SK-N-SH (cell line): ENCODE data around the gene NBEA. TPM values are rescaled to one million over a fixed set of nuclear protein-coding genes. Genes with fewer than 3 reads are reported as not detected.

Experiments used
- CTCF ChIA-PET: fragments of 300-600, 350-600 bp; formaldehyde crosslinking; extraction: SDS; loops from one replicate; lab custom pipeline; 2021; lab: Yijun Ruan, JAX
- POLR2A ChIA-PET: fragments of 350-600 bp; sonication (Branson Sonifier 250); formaldehyde crosslinking; extraction: SDS; loops from one replicate; lab custom pipeline; 2020; ENCODE audit warnings: antibody characterized with exemption, inconsistent platforms; lab: Yijun Ruan, JAX
- DNase-seq: peaks from one replicate; pipeline ENCODE4 v3.0.0; 2012
- H2AFZ ChIP-seq: fragments of 200-600 bp; sonication (generic); 2 replicates; pipeline ENCODE4 v1.8.1; 2016; ENCODE audit warnings: antibody characterized with exemption, mild to moderate bottlenecking, low read depth
- H3F3A ChIP-seq: fragments of 200-600 bp; sonication (generic); replicated peaks from 2 replicates; pipeline ENCODE3; 2016; ENCODE audit warnings: antibody characterized with exemption, mild to moderate bottlenecking; ENCODE audit not compliant: insufficient read depth
- H3K27ac ChIP-seq, 2 experiments: fragments of 200-500 bp in 1 of 2; fragments of 200-600 bp in 1 of 2; sonication (Bioruptor generic) in 1 of 2; sonication (generic), shearing (Covaris generic) in 1 of 2; 2 replicates each; pipeline versions ENCODE4 v1.5.1 to v1.6.1; 2014 to 2016; ENCODE audit warnings: low read depth in 2 of 2, inconsistent platforms in 1 of 2, low read length in 1 of 2, mild to moderate bottlenecking in 1 of 2, mixed read lengths in 1 of 2
- H3K27me3 ChIP-seq: fragments of 200-600 bp; sonication (generic), shearing (Covaris generic); 2 replicates; pipeline ENCODE4 v1.6.1; 2016; ENCODE audit warnings: mixed run types; ENCODE audit not compliant: insufficient read depth
- H3K36me3 ChIP-seq, 2 experiments: fragments of 200-500 bp in 1 of 2; fragments of 200-600 bp in 1 of 2; sonication (Bioruptor generic) in 1 of 2; sonication (generic) in 1 of 2; replicated peaks in 1 of 2; 2 replicates each; pipeline versions ENCODE3 to v1.5.1; 2014 to 2016; ENCODE audit warnings: low read length in 1 of 2, mild to moderate bottlenecking in 1 of 2; ENCODE audit not compliant: insufficient read depth in 2 of 2, control insufficient read depth in 1 of 2
- H3K4me1 ChIP-seq, 2 experiments: fragments of 200-500 bp in 1 of 2; fragments of 200-600 bp in 1 of 2; sonication (Bioruptor generic) in 1 of 2; sonication (generic), shearing (Covaris generic) in 1 of 2; 2 replicates each; pipeline versions ENCODE4 v1.5.1 to v1.6.1; 2014 to 2016; ENCODE audit warnings: low read depth in 1 of 2, low read length in 1 of 2, mixed run types in 1 of 2; ENCODE audit not compliant: insufficient read depth in 2 of 2, control insufficient read depth in 1 of 2
- H3K4me2 ChIP-seq: fragments of 200-600 bp; sonication (generic), shearing (Covaris generic); 2 replicates; pipeline ENCODE4 v1.6.1; 2017; ENCODE audit warnings: mixed run types
- H3K4me3 ChIP-seq, 2 experiments: fragments of 200-500 bp in 1 of 2; fragments of 200-600 bp in 1 of 2; sonication (Bioruptor generic) in 1 of 2; sonication (generic), shearing (Covaris generic) in 1 of 2; 2 replicates each; pipeline versions ENCODE4 v1.5.1 to v1.8.1; 2014 to 2016; ENCODE audit warnings: low read depth in 2 of 2, inconsistent platforms in 1 of 2, low read length in 1 of 2, mild to moderate bottlenecking in 1 of 2, mixed read lengths in 1 of 2, moderate library complexity in 1 of 2
- H3K79me2 ChIP-seq: fragments of 200-600 bp; sonication (generic); 2 replicates; pipeline ENCODE4 v1.8.1; 2017; ENCODE audit warnings: mild to moderate bottlenecking; ENCODE audit not compliant: insufficient read depth
- H3K9ac ChIP-seq: fragments of 200-600 bp; sonication (generic); 2 replicates; pipeline ENCODE4 v1.6.1; 2017; ENCODE audit warnings: mixed run types
- H3K9me2 ChIP-seq: fragments of 200-600 bp; sonication (generic); 2 replicates; pipeline ENCODE4 v1.6.1; 2017; ENCODE audit warnings: mixed run types
- H3K9me3 ChIP-seq: fragments of 200-600 bp; sonication (generic); 2 replicates; pipeline ENCODE4 v1.6.1; 2017; ENCODE audit warnings: mixed run types, mild to moderate bottlenecking, moderate library complexity
- H4K20me1 ChIP-seq: fragments of 200-600 bp; sonication (generic); 2 replicates; pipeline ENCODE4 v1.6.1; 2017; ENCODE audit warnings: mild to moderate bottlenecking, mixed run types; ENCODE audit not compliant: insufficient read depth
- CHD2 ChIP-seq: fragments of 150-350 bp; IDR thresholded peaks from 2 replicates; pipeline ENCODE4 v1.6.1; 2018; ENCODE audit warnings: low read length; ENCODE audit not compliant: partially characterized antibody
- CTCF ChIP-seq: fragments of 200-600 bp; sonication (generic); IDR thresholded peaks from 2 replicates; pipeline ENCODE4 v1.6.1; 2017; ENCODE audit warnings: antibody characterized with exemption, mild to moderate bottlenecking, moderate library complexity
- ELF1 ChIP-seq: IDR thresholded peaks from 2 replicates; pipeline ENCODE4 v1.4.0; 2012
- EZH2phosphoT487 ChIP-seq: fragments of 200-600 bp; sonication (generic); IDR thresholded peaks from 2 replicates; pipeline ENCODE4 v1.6.1; 2017; ENCODE audit warnings: low read depth, mixed run types, mild to moderate bottlenecking, antibody characterized with exemption, moderate library complexity, borderline replicate concordance
- FOSL2 ChIP-seq: IDR thresholded peaks from 2 replicates; pipeline ENCODE4 v1.4.0; 2012; ENCODE audit warnings: low read depth, mild to moderate bottlenecking, moderate library complexity, borderline replicate concordance
- FOXJ3 ChIP-seq: sonication (generic); formaldehyde crosslinking; IDR thresholded peaks from 2 replicates; pipeline ENCODE4 v1.5.1; 2020; ENCODE audit warnings: mild to moderate bottlenecking, missing genetic modification reagents
- FOXM1 ChIP-seq: IDR thresholded peaks from 2 replicates; pipeline ENCODE4 v1.4.0; 2012; ENCODE audit warnings: low read depth, mild to moderate bottlenecking
- GABPA ChIP-seq: IDR thresholded peaks from 2 replicates; pipeline ENCODE4 v1.4.0; 2012; ENCODE audit warnings: low read depth, mild to moderate bottlenecking
- GATA2 ChIP-seq: sonication (generic); formaldehyde crosslinking; IDR thresholded peaks from 2 replicates; pipeline ENCODE4 v1.5.0; 2020; ENCODE audit warnings: mild to moderate bottlenecking, missing genetic modification reagents
- IRF3 ChIP-seq: fragments of 150-350 bp; IDR thresholded peaks from 2 replicates; pipeline ENCODE4 v1.6.1; 2016; ENCODE audit warnings: mild to moderate bottlenecking, low read depth, low read length
- JUND ChIP-seq: IDR thresholded peaks from 2 replicates; pipeline ENCODE4 v1.4.0; 2012
- MXI1 ChIP-seq: IDR thresholded peaks from 2 replicates; pipeline ENCODE4 v1.6.1; 2012; ENCODE audit warnings: mild to moderate bottlenecking, low read depth, low read length, improper control_type of control experiment
- NFIC ChIP-seq: IDR thresholded peaks from 2 replicates; pipeline ENCODE4 v1.4.0; 2012; ENCODE audit warnings: borderline replicate concordance
- NRF1 ChIP-seq: IDR thresholded peaks from 2 replicates; pipeline ENCODE4 v1.6.1; 2012; ENCODE audit warnings: low read depth, mild to moderate bottlenecking, low read length
- POLR2AphosphoS5 ChIP-seq: IDR thresholded peaks from 2 replicates; pipeline ENCODE4 v1.6.1; 2012; ENCODE audit warnings: low read depth, low read length
- RAD21 ChIP-seq: IDR thresholded peaks from 2 replicates; pipeline ENCODE4 v1.6.1; 2012; ENCODE audit warnings: mild to moderate bottlenecking, low read length
- RCOR1 ChIP-seq: fragments of 150-350 bp; IDR thresholded peaks from 2 replicates; pipeline ENCODE4 v1.6.1; 2017; ENCODE audit warnings: antibody characterized with exemption, low read length
- RFX5 ChIP-seq: IDR thresholded peaks from 2 replicates; pipeline ENCODE4 v1.6.1; 2012; ENCODE audit warnings: mild to moderate bottlenecking, improper control_type of control experiment, low read length
- SMC3 ChIP-seq: IDR thresholded peaks from 2 replicates; pipeline ENCODE4 v1.6.1; 2012; ENCODE audit warnings: low read depth, low read length, improper control_type of control experiment
- TAF1 ChIP-seq: IDR thresholded peaks from 2 replicates; pipeline ENCODE4 v1.6.1; 2012; ENCODE audit warnings: low read depth, mild to moderate bottlenecking, low read length, moderate library complexity, borderline replicate concordance
- USF1 ChIP-seq: IDR thresholded peaks from 2 replicates; pipeline ENCODE4 v1.4.0; 2012; ENCODE audit warnings: low read depth, borderline replicate concordance
- USF2 ChIP-seq: fragments of 150-350 bp; IDR thresholded peaks from 2 replicates; pipeline ENCODE4 v1.6.1; 2017; ENCODE audit warnings: antibody characterized with exemption, low read length, low read depth, borderline replicate concordance
- YY1 ChIP-seq: IDR thresholded peaks from 2 replicates; pipeline ENCODE4 v1.4.0; 2012; ENCODE audit warnings: low read depth, mild to moderate bottlenecking
- WGBS: methylation state at CpG from one replicate; pipeline ENCODE4 v1.1.6; 2017; ENCODE audit warnings: low lambda C conversion rate; 5-methylcytosine and 5-hydroxymethylcytosine counted together
- polyA plus RNA-seq, 3 experiments: library from polyadenylated mRNA; depleted of rRNA; stranded (reverse); fragments of >200 nt; gene quantifications; 2 replicates each; pipeline ENCODE4 v1.2.3, GENCODE V29; 2012

NBEA gene
- polyA plus RNA-seq, 1 of the 3 experiments (the other 2 are of a cell fraction) = 12.3 TPM

GRCh38 chr13:35704331-35704730 lies 762.3 kb downstream of the NBEA start:
- DNase-seq = no peak
- Histone ChIP-seq H3K9me2 (no peaks in the 10 kb centered on the region), H4K20me1 (no peaks in the 10 kb centered on the region), H3K79me2 (no peaks in the 10 kb centered on the region), H3K4me1 (peaks cover 7 to 10% of the 10 kb centered on the region in 2 experiments; a peak in 3 of 4 replicates), H3K36me3 (no peaks in the 10 kb centered on the region), H3K27me3 (no peaks in the 10 kb centered on the region), H3K9ac (no peak overlapping the region), H3K4me3 (no peak overlapping the region), H3F3A (peaks cover 11% of the 10 kb centered on the region), H3K27ac (no peak overlapping the region), H2AFZ (no peak overlapping the region), H3K4me2 (no peak overlapping the region)
- ChIA-PET POLR2A (no interaction called here), CTCF (no interaction called here)
- 100% methylated on average over 1 of the region's 1 CpG for whole genome bisulfite sequencing
- no peak for TF ChIP-seq MXI1
- no peak for TF ChIP-seq GABPA
- no peak for TF ChIP-seq NFIC
- TF ChIP-seq EZH2phosphoT487 = no peak
- no peak for TF ChIP-seq RCOR1
- no peak for TF ChIP-seq POLR2AphosphoS5
- TF ChIP-seq CTCF = no peak
- no peak for TF ChIP-seq IRF3
- no peak for TF ChIP-seq JUND
- no peak for TF ChIP-seq YY1
- no peak for TF ChIP-seq SMC3
- TF ChIP-seq GATA2 (CRISPR knock-in tag) = no peak
- TF ChIP-seq FOXJ3 (CRISPR knock-in tag) = no peak
- no peak for TF ChIP-seq FOXM1
- no peak for TF ChIP-seq NRF1
- no peak for TF ChIP-seq RFX5
- TF ChIP-seq, all 33 proteins: peak for 0
- no peaks in the 10 kb centered on the region for H3K9me3 ChIP-seq

- Histone ChIP-seq H3K27me3 (no peaks in the 10 kb centered on the region), H3F3A (no peaks in the 10 kb centered on the region), H2AFZ (no peak overlapping the region), H3K4me1 (no peaks in the 10 kb centered on the region; a peak in 1 of 4 replicates), H3K27ac (no peak overlapping the region), H4K20me1 (no peaks in the 10 kb centered on the region), H3K79me2 (no peaks in the 10 kb centered on the region), H3K4me3 (no peak overlapping the region), H3K4me2 (no peak overlapping the region), H3K9me2 (no peaks in the 10 kb centered on the region), H3K9ac (no peak overlapping the region), H3K36me3 (no peaks in the 10 kb centered on the region), H3K9me3 (no peaks in the 10 kb centered on the region)
- 85% methylated on average over 6 of the region's 7 CpGs for WGBS
- ChIA-PET POLR2A (no interaction called here), CTCF (no interaction called here)
- TF ChIP-seq RCOR1 (no peak), RFX5 (no peak), ELF1 (no peak), CHD2 (no peak), NFIC (no peak), GABPA (no peak), USF2 (no peak), USF1 (no peak), NRF1 (no peak), FOSL2 (no peak), TAF1 (no peak), POLR2AphosphoS5 (no peak), RAD21 (no peak)
- no peak for DNase-seq
Observed at GRCh38 chr13:35706281-35706680, 764.2 kb downstream of the NBEA start.
